Hindlimb muscle (tissue), 1 donor: ENCODE measurements around the gene PLEKHJ1. TPM values are rescaled to one million over a fixed set of nuclear protein-coding genes. Genes with fewer than 3 reads are reported as not detected.

ENCODE experiments used
- DNase-seq: peaks from one replicate; pipeline ENCODE4 v3.0.0-alpha.2; 2013
- polyA plus RNA-seq: library from polyadenylated mRNA; unstranded; fragments of 120-200 nt; gene quantifications from one replicate; pipeline ENCODE4 v1.2.1, GENCODE V29; 2013; ENCODE audit not compliant: insufficient read length

The PLEKHJ1 gene
- polyA plus RNA-seq, 1 donor, result 77.7 TPM

DNA sequence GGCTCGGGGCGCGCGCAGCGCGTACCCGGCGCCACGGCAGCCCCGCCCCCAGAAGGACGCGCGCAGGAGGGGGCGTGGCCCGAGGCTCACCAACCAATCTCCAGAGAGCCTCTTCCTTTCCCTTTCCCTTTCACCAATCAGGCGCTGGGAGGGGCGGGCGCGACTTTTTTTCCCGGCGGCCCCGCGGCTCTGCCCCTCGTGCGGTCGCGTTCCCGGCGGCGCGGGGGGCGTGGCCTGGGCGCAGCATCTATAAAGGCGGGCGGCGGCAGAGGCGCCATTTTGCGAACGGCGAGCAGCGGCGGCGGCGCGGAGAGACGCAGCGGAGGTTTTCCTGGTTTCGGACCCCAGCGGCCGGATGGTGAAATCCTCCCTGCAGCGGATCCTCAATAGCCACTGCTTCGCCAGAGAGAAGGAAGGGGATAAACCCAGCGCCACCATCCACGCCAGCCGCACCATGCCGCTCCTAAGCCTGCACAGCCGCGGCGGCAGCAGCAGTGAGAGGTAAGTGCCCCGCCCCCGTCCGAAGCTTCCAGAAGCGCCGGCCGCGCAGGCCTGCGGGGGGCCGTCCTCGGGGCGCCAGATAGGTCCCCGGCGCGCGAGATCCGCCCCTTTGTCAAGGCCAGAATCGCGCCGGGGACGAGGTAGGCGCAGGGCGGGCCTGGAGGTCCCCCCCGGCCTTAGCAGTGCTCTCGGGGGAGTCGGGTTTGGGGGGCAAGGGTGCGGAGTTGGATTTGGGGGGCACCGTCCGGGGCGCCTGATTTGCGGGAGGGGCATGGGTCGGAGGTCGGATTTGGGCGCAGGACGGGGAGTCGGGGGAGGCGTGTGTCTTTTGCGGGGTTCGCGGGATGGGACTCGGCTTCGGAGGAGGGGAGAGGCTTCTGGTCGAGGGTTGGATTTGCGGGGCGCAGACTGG, 33.4 kb upstream of the PLEKHJ1 start:
- DNase-seq, result peak; percentile 97

DNA sequence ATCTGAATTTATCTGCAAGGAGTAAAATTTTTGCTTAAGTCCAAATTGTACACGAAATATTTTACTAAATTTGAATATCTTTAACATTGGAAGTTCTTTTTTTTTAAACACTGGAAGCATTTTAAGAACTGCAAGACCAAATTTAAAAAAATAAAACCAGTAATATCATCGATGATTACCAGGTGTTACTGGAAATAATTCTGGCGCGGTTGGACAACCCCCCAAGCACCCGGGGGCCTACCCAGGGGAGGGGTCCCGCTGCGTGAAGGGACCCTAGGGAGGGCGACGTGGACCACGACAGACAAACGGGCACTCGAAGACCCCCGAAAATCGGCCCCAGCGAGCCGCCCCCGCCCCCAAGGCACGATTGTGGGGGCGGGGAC, 32.7 kb upstream of the PLEKHJ1 start:
- DNase-seq, result no peak

DNA sequence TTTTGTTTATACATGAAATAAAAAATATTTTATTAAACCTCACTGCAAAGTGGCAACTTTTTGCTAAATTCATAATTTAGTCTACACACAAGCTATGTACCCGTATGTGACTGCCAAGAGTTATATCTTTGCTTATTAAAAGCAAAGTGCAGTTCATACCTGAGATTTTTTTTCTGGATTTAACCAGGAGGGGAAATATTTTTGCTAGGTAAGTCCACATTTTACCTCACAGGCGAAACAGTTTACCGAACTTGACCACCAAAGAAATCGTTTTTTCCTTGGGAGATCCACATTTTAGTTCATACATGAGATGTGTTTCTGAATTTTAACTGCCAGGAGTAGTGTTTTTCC, 32.3 kb upstream of the PLEKHJ1 start:
- DNase-seq, result no peak

DNA sequence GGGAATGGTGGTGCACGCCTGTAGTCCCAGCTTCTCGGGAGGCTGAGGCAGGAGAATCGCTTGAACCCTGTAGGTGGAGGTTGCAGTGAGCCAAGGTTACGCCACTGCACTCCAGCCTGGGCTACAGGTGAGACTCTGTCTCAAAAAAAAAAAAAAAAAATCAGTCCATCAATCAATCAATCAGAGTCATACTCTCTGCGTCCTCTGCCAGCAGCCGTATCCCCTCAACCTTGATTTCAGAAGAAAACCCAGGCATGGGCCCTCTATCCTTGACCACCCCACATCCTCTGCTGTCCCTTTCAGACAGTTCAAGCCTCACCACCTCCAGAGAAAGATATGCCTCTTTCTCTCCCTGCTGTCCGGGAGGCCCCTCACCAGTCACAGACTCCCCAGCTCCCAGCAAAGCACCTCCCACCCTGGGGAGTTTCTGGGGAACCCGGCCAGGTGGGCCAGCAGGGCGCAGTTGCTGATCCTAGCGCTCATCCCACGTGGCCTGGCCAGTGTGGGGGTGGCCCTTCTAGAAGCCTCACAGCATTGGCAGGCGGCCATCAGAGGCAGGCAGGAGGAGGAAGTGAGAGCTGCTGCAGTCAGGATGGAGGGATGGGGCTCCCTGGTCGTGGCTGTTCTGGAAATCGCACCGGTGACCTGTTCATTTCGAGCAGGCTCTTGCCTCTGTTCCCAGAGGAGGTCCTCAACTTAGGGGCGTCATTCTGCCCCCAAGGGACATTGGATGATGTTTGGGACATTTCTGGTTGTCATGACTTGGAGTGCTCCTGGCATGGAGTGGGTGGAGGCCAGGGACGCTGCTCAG, 30.3 kb upstream of the PLEKHJ1 start:
- peak; percentile 69 for DNase-seq

DNA sequence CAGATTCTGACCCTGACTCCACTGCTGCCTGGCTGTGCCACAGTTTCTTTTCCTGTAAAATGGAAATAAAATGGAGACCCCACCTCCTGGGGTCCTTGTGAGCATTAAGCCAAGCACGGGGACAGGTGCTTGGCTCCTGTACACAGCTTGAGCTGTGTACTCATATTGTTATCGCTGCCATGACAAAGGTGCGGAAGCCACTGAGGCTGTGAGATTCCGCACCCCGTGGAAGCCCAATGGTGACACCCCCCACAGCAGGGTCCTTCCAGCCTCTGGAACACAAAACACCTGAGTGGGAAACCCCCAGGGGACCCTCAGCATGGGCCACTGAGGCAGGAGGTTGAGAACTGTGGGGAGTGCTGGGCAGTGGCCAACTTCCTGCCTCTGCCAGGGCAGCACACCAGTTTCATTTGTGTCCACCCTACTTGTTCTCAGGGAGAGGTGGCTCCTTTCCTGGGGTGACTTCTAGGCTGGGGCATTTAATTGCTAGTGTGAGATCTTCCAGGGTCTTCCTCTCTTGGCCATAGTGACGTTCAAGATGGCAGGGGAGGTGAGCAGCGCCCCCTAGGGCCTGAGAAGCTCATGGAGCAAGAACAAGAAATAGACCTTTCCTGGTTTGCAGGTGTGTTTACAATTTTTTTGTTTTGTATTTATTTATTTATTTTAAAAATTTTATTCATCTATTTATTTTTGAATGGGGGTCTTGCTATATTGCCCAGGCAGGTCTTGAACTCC, 25.5 kb upstream of the PLEKHJ1 start:
- no peak for DNase-seq

DNA sequence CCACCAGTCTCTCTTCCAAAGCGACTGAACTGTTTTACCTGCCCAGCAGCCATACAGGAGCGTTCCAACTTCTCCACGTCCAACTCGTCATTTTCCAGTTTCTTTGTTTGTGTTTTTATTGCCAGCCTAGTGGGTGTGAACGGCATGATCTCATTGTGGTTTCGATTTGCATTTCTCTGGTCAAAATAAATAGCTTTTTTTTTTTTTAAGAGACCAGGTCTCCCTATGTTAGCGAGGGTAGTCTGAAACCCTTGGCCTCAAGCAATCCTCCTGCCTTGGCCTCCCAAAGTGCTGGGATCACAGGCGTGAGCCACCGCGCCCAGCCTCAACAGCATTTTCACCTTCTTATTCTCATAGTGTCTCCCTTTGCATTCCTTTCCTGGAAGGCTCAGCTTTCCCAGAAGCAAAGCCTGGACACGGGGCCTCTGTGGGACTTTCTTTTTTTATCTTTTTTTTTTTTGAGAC, 24.2 kb upstream of the PLEKHJ1 start:
- no peak for DNase-seq

DNA sequence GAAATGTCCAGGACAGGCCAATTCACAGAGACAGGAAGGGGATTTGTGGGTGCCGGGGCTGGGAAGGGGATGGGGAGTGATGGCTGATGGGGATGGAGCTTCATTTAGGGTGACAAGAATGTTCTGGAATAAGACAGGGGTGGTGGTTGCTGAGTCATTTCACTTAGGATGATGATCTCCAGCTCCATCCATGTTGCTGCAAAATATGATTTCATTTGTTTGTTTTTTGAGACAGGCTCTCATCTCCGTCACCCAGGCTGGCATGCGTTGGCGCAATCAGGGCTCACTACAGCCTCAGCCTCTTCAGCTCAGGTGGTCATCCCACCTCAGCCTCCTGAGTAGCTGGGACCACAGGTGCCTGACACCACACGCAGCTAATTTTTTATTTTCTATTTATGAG, 23.2 kb upstream of the PLEKHJ1 start:
- DNase-seq, result no peak

DNA sequence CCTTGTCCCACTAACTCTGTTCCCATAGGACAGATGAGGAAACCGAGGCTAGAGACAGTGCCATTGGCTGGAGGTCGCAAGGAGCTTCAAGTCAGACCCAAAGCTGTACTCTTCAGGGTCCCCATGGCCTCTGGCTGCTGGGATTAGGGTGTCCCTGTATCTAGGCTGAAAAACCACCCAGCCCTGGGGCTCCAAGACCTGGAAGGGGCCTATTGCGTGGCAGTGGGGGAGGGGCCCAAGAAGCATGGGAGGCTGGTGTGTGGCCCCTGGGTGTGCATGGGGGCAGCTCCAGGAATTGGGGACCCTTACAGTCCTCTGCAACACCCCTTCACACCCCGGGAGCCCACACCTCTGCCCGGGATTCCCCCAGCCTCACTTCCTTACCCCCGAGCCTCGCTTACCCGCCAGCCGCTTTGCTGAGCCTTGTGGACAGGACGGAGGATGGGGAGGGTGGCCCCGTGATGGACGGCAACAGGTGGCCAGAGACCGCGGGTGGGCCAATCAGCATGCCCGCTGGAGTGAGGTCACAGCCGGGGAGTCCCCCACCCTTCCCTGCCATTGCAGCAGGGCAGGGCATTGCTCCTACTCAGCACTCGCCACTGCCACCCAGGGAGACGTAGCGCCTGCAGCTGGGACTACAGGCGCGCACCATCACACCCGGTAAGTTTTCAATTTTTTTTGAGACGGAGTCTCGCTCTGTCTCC, 20.0 kb upstream of the PLEKHJ1 start, which contains the start of gene JSRP1:
Gene JSRP1, minus strand, starts transcription at position 436 of the 704 bp plus-strand sequence. CDS start 1,103 bp downstream, outside the sequence.
- no peak for DNase-seq

DNA sequence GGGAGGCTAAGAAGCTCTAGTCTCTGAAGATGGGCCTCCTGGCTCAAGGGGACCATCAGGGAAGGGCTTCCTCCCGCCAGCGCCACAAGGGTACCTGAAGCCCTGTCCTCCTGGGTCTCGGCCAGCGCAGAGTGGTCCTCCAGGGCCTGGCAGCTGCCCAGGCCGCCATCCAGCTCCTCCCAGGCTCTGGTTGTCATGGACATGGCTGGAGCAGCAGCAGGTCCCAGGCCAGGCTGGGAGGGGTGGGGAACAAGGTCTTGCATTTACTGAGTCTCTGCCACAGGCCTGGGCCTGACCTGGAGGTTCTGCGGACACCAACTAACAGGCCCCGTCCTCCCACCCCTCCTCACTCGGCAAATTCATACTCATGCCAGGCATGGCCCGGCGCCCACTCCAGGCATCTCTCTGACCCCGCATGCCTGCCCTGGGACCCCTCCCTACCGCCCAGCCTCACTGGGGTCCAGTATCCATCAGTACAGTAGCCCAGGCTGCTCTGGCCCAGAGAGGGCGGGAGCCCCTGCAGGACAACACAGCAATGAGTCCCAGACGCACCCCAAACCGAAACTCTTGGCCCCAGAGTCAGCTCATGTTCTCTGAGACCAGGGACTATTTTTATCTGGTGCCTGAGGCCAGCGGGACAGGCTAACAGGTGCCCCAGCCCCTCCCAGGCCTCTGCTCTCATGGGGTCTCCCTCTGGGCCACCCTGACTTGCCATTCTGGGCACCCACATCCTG, 19.1 kb upstream of the PLEKHJ1 start:
- no peak for DNase-seq

DNA sequence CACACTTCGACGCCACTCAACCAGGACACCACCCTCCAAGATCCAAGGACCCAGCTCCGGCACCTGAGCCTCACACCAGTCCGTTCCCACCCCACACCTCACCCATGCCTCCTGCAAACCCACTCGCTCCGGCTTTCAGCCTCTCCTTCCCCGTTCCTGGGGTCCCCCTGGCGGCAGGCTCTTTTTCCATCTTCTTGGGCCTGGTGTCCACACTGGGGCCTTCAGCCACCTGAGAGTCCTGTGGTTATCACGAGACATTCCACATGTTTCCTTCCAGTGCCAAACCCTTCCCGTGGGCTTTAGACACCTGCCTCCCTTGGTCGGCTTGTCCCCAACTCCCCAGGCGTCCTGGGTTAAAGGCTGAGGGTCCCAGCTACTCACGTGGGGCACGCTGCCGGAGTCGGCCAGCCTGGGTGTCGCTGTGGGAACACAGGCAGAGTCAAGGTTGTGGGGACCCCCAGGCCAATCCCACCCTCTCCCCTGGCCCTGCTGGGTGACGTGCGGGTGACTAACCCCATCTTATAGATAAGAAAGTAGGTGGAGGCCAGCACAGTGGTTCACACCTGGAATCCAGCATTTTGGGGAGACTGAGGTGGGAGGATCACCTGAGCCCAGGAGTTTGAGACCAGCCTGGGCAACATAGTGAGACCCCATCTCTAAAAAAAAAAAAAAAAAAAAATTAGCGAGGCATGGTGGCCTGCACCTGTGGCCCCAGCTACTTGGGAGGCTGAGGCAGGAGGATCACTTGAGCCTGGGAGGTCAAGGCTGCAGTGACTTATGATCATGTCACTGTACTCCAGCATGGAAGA, 18.1 kb upstream of the PLEKHJ1 start:
- no peak for DNase-seq

DNA sequence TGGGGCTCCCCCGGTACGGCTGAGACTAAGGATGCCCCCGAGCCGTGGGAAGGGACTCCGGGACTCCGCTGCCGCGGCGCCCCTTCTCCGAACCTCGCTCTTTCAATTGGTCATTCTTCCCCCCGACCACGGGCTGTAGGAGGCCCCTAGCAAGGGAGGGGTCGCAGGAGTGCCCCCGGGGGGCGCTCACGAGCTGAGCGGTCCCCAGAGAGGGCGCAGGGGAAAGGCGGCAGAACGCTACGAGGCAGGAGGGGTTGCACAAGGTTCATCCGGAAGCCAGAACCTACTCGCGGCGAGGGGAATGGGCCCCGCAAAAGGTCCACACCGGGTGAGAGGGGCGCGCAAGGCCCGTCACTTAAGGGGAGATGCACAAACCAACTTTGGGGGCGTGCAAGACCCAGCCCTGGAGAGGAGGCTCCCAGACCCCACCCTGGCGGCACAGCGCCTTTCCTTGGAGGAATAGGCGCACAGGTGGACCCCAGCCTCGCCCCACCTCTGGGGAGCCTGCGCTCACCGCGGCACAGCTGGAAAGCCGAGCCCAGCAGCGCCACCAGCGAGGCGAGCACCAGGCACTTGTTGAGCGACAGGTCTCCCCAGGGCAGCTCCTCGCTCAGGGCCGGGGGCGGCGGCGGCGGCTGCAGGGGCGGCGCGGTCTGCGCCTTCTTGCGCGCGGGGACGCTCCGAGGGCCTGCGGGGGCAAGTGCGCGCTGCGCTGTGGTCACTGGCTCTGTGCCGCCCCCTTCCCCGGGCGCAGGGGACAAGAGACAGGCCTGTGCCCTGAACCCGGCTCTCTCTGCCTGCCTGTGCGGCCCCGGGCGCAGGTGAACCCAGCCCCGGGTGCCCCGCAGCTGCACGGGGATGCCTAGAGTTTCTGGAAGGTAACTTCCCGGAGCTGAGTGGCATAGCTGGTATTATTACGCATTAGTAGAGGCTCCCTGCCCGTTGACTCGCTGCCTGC, 17.3 kb upstream of the PLEKHJ1 start:
- no peak for DNase-seq

DNA sequence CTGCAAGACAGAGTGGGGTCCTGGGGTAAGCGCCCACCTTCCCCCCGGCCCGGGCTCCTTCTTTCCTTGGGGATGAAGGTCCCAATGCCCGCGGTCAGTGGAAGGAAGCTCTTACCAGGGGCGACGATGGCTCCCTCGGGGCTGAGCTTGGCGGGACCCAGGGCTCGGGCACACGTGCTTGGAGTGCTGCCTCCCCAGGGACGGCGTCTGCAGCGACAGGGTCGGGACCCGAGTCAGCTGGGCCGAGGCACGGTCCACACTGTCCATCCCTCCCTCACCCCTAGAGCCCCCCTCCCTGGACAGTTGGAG, 16.6 kb upstream of the PLEKHJ1 start:
- no peak for DNase-seq

DNA sequence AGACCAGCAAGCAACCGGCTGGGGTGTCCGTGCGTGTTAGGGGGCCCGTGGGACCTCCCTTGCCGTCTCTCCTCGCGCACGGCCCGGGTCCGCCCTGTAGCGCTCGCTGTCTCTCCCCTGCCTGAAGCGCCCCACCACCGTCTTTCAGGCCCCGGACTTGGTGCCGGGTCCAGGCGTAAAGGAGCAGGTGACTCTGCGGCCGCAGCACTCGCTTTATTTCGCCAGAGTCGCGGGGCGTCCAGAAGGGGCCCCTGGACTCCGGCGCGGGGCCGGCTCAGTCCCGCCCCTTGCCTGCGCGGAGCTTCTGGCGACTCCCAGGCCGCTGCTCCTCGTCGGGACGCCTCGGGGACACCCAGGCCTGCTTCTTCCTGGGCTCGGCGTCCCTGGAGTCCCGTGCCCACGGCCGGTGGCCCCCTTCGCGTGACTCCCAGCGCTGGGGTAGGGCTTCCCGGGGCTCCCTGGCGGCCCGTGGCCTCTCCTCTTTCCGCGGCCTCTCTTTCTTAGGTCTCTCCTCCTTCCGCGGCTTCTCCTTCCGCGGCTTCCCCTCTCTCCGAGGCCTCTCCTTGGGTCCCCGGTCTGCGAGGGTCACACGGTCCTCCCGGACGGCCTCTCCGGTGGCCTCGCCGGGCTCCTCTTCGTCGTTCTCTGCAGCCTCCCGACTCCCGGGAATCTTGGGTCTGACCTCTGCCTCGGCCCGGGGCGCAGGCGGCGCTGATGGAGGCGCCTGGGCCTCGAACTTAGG, 16.1 kb upstream of the PLEKHJ1 start:
- no peak for DNase-seq

DNA sequence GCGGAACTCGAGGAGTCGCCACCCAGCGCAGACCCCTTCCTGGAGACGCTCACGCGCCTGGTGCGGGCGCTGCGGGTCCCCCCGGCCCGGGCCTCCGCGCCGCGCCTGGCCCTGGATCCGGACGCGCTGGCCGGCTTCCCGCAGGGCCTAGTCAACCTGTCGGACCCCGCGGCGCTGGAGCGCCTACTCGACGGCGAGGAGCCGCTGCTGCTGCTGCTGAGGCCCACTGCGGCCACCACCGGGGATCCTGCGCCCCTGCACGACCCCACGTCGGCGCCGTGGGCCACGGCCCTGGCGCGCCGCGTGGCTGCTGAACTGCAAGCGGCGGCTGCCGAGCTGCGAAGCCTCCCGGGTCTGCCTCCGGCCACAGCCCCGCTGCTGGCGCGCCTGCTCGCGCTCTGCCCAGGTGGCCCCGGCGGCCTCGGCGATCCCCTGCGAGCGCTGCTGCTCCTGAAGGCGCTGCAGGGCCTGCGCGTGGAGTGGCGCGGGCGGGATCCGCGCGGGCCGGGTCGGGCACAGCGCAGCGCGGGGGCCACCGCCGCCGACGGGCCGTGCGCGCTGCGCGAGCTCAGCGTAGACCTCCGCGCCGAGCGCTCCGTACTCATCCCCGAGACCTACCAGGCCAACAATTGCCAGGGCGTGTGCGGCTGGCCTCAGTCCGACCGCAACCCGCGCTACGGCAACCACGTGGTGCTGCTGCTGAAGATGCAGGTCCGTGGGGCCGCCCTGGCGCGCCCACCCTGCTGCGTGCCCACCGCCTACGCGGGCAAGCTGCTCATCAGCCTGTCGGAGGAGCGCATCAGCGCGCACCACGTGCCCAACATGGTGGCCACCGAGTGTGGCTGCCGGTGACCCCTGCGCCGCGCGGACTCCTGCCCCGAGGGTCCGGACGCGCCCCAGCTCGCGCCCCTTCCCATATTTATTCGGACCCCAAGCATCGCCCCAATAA, 15.3 kb upstream of the PLEKHJ1 start:
- no peak for DNase-seq

DNA sequence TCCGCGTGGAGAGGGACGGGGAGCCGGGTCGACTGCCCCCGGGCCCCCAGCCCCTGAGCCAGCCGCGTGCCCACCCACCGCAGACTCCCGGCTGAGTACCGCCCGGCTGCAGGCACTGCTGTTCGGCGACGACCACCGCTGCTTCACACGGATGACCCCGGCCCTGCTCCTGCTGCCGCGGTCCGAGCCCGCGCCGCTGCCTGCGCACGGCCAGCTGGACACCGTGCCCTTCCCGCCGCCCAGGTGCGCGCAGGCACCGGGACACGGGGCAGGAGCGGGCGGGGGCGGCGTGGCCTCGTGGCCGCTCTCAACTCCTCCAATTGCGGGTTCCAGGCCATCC, 14.6 kb upstream of the PLEKHJ1 start:
- no peak for DNase-seq

DNA sequence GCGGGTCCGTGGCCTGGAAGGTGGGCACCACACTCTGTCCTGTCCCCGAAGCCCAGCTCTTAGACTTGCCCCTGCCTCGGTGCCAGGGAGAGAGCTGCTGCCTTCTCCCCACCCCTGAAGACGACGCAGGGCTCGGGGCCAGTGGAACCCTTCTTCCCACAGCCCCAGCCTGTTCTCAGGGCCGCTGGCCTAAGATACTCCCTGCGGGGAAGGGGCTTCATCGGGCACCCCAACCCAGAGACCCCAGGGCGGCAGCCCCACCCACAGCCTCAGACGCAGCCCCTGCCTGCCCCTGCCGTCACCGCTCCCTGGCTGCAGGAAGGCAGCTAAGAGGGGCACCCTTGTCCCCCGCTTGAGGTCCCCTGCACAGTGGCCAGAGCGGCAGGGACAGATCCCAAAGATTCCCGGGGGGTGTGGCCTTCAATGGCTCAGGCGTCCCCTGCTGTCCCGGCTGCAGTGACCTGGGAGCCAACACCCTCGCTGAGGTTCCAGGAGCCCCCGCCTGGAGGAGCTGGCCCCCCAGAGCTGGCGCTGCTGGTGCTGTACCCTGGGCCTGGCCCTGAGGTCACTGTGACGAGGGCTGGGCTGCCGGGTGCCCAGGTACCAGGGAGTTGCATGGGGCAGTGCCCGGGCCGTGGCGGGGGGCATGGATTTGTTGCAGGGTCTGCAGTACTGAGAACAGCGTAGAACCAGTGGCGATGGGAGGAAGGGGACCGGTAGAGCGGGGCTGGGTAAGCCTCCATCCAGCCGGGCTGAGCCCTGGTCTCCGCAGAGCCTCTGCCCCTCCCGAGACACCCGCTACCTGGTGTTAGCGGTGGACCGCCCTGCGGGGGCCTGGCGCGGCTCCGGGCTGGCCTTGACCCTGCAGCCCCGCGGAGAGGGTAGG, 14.0 kb upstream of the PLEKHJ1 start:
- no peak for DNase-seq
